ENCODE measurements around the gene CLEC4E.

The CLEC4E gene

GRCh38 chr12:8581098-8581784, 40.5 kb upstream of the CLEC4E start:
- no peak overlapping the region for H4K91ac ChIP-seq (ENCODE audit: low read length)
- no peak overlapping the region for H3K4ac ChIP-seq (ENCODE audit: low read depth in 1 of 2, low read length in 2 of 2)
- 85% methylated on average over 4 of the region's 9 CpGs for WGBS
- no peaks in the 10 kb centered on the region for H3K79me1 ChIP-seq (replicated peaks; ENCODE audit: low read length, poor library complexity, severe bottlenecking)
- no peak overlapping the region for H2BK5ac ChIP-seq (ENCODE audit: low read depth, low read length, poor library complexity, severe bottlenecking)
- H2BK120ac ChIP-seq (ENCODE audit: low read depth, low read length) = no peak overlapping the region
- H2AK5ac ChIP-seq (ENCODE audit: low read length, severe bottlenecking) = no peak overlapping the region
- no peak overlapping the region for H2BK15ac ChIP-seq (ENCODE audit: low read depth, poor library complexity, severe bottlenecking)
- H3K18ac ChIP-seq (ENCODE audit: low read depth in 1 of 2, low read length in 2 of 2) = no peak overlapping the region
- DNase-seq = no peak
- no peak overlapping the region for H3K14ac ChIP-seq (ENCODE audit: low read length in 2 of 2)
- no peak overlapping the region for H3K23ac ChIP-seq (ENCODE audit: low read length in 2 of 2)
- no peaks in the 10 kb centered on the region for H3K9me3 ChIP-seq (ENCODE audit: control insufficient read depth, low read length)
- no peak overlapping the region for H3K4me3 ChIP-seq (ENCODE audit: insufficient read depth in 1 of 2, low read depth in 1 of 2, low read length in 2 of 2)
- no peak overlapping the region for H3K4me2 ChIP-seq (ENCODE audit: low read length, poor library complexity, severe bottlenecking)
- H3K36me3 ChIP-seq (ENCODE audit: control insufficient read depth in 1 of 2, insufficient read depth in 2 of 2, low read depth in 1 of 2, low read length in 2 of 2) = no peaks in the 10 kb centered on the region
- H3K27me3 ChIP-seq (ENCODE audit: control insufficient read depth in 1 of 2, insufficient read depth in 1 of 2, low read length in 2 of 2) = peaks cover 0 to 3% of the 10 kb centered on the region in 2 experiments
- H4K8ac ChIP-seq (ENCODE audit: low read length) = no peak overlapping the region
- no peak overlapping the region for H2BK12ac ChIP-seq (ENCODE audit: low read length in 2 of 2)
- no peak overlapping the region for H2AFZ ChIP-seq (ENCODE audit: low read depth, low read length)
- peaks cover 2% of the 10 kb centered on the region for H3K4me1 ChIP-seq (ENCODE audit: control insufficient read depth, insufficient read depth, low read depth, low read length)
- H3K9ac ChIP-seq (ENCODE audit: low read length) = no peak overlapping the region
- H3K27ac ChIP-seq (ENCODE audit: low read length, poor library complexity, severe bottlenecking) = no peak overlapping the region

GRCh38 chr12:8577879-8578278, 37.2 kb upstream of the CLEC4E start:
- Histone ChIP-seq H3K79me1 (replicated peaks; ENCODE audit: low read length, poor library complexity, severe bottlenecking) (no peaks in the 10 kb centered on the region), H3K4me1 (ENCODE audit: control insufficient read depth, insufficient read depth, low read depth, low read length) (peaks cover 2% of the 10 kb centered on the region), H3K36me3 (ENCODE audit: control insufficient read depth in 1 of 2, insufficient read depth in 2 of 2, low read depth in 1 of 2, low read length in 2 of 2) (no peaks in the 10 kb centered on the region), H2AFZ (ENCODE audit: low read depth, low read length) (no peak overlapping the region), H3K4ac (ENCODE audit: low read depth in 1 of 2, low read length in 2 of 2) (no peak overlapping the region), H2BK5ac (ENCODE audit: low read depth, low read length, poor library complexity, severe bottlenecking) (no peak overlapping the region), H3K27me3 (ENCODE audit: control insufficient read depth in 1 of 2, insufficient read depth in 1 of 2, low read length in 2 of 2) (peaks cover 0 to 6% of the 10 kb centered on the region in 2 experiments), H2BK12ac (ENCODE audit: low read length in 2 of 2) (no peak overlapping the region), H3K18ac (ENCODE audit: low read depth in 1 of 2, low read length in 2 of 2) (no peak overlapping the region), H3K27ac (ENCODE audit: low read length, poor library complexity, severe bottlenecking) (no peak overlapping the region), H3K23ac (ENCODE audit: low read length in 2 of 2) (no peak overlapping the region), H3K4me3 (ENCODE audit: insufficient read depth in 1 of 2, low read depth in 1 of 2, low read length in 2 of 2) (no peak overlapping the region), H3K4me2 (ENCODE audit: low read length, poor library complexity, severe bottlenecking) (no peak overlapping the region), H2BK120ac (ENCODE audit: low read depth, low read length) (no peak overlapping the region), H2AK5ac (ENCODE audit: low read length, severe bottlenecking) (no peak overlapping the region), H2BK15ac (ENCODE audit: low read depth, poor library complexity, severe bottlenecking) (no peak overlapping the region), H4K8ac (ENCODE audit: low read length) (no peak overlapping the region), H4K91ac (ENCODE audit: low read length) (no peak overlapping the region), H3K9me3 (ENCODE audit: control insufficient read depth, low read length) (no peaks in the 10 kb centered on the region), H3K9ac (ENCODE audit: low read length) (no peak overlapping the region), H3K14ac (ENCODE audit: low read length in 2 of 2) (no peak overlapping the region)
- 99% methylated on average over 3 of the region's 3 CpGs for WGBS
- no peak for DNase-seq

- H3K4ac ChIP-seq (ENCODE audit: low read depth in 1 of 2, low read length in 2 of 2) = no peak overlapping the region
- H3K14ac ChIP-seq (ENCODE audit: low read length in 2 of 2) = no peak overlapping the region
These were observed 31.8 kb upstream of the CLEC4E start for GRCh38 chr12:8572507-8572906.

GRCh38 chr12:8566525-8566924, 25.8 kb upstream of the CLEC4E start:
- Histone ChIP-seq H2BK12ac (ENCODE audit: low read length in 2 of 2) (no peak overlapping the region), H3K4me1 (ENCODE audit: control insufficient read depth, insufficient read depth, low read depth, low read length) (no peaks in the 10 kb centered on the region)

More at GRCh38 chr12:8572507-8572906, 31.8 kb upstream of the CLEC4E start:
- H2AK5ac ChIP-seq (ENCODE audit: low read length, severe bottlenecking) = no peak overlapping the region
- no peak overlapping the region for H3K4me3 ChIP-seq (ENCODE audit: insufficient read depth in 1 of 2, low read depth in 1 of 2, low read length in 2 of 2)
- no peak overlapping the region for H3K18ac ChIP-seq (ENCODE audit: low read depth in 1 of 2, low read length in 2 of 2)
- H3K23ac ChIP-seq (ENCODE audit: low read length in 2 of 2) = no peak overlapping the region
- no peak overlapping the region for H3K27ac ChIP-seq (ENCODE audit: low read length, poor library complexity, severe bottlenecking)
- H2AFZ ChIP-seq (ENCODE audit: low read depth, low read length) = no peak overlapping the region
- H2BK5ac ChIP-seq (ENCODE audit: low read depth, low read length, poor library complexity, severe bottlenecking) = no peak overlapping the region
- no peak overlapping the region for H4K8ac ChIP-seq (ENCODE audit: low read length)
- no peak overlapping the region for H4K91ac ChIP-seq (ENCODE audit: low read length)
- H3K9me3 ChIP-seq (ENCODE audit: control insufficient read depth, low read length) = peaks cover under 1% of the 10 kb centered on the region
- H3K9ac ChIP-seq (ENCODE audit: low read length) = no peak overlapping the region
- peaks cover 0 to 7% of the 10 kb centered on the region in 2 experiments for H3K27me3 ChIP-seq (ENCODE audit: control insufficient read depth in 1 of 2, insufficient read depth in 1 of 2, low read length in 2 of 2)
- H3K36me3 ChIP-seq (ENCODE audit: control insufficient read depth in 1 of 2, insufficient read depth in 2 of 2, low read depth in 1 of 2, low read length in 2 of 2) = no peaks in the 10 kb centered on the region
- no peak overlapping the region for H2BK120ac ChIP-seq (ENCODE audit: low read depth, low read length)
- no peak for DNase-seq
- H2BK15ac ChIP-seq (ENCODE audit: low read depth, poor library complexity, severe bottlenecking) = no peak overlapping the region
- WGBS = 67% methylated on average over 2 of the region's 2 CpGs
- no peak overlapping the region for H2BK12ac ChIP-seq (ENCODE audit: low read length in 2 of 2)
- H3K79me1 ChIP-seq (replicated peaks; ENCODE audit: low read length, poor library complexity, severe bottlenecking) = no peaks in the 10 kb centered on the region
- H3K4me2 ChIP-seq (ENCODE audit: low read length, poor library complexity, severe bottlenecking) = no peak overlapping the region
- H3K4me1 ChIP-seq (ENCODE audit: control insufficient read depth, insufficient read depth, low read depth, low read length) = no peaks in the 10 kb centered on the region

More at GRCh38 chr12:8566525-8566924, 25.8 kb upstream of the CLEC4E start:
- no peak overlapping the region for H4K8ac ChIP-seq (ENCODE audit: low read length)
- no peak overlapping the region for H3K4me3 ChIP-seq (ENCODE audit: insufficient read depth in 1 of 2, low read depth in 1 of 2, low read length in 2 of 2)
- no peak overlapping the region for H3K4ac ChIP-seq (ENCODE audit: low read depth in 1 of 2, low read length in 2 of 2)
- H3K27me3 ChIP-seq (ENCODE audit: control insufficient read depth in 1 of 2, insufficient read depth in 1 of 2, low read length in 2 of 2) = peaks cover 0 to 5% of the 10 kb centered on the region in 2 experiments
- no peaks in the 10 kb centered on the region for H3K79me1 ChIP-seq (replicated peaks; ENCODE audit: low read length, poor library complexity, severe bottlenecking)
- no peak overlapping the region for H3K27ac ChIP-seq (ENCODE audit: low read length, poor library complexity, severe bottlenecking)
- no peak overlapping the region for H2AFZ ChIP-seq (ENCODE audit: low read depth, low read length)
- no peak overlapping the region for H4K91ac ChIP-seq (ENCODE audit: low read length)
- H3K4me2 ChIP-seq (ENCODE audit: low read length, poor library complexity, severe bottlenecking) = no peak overlapping the region
- no peak overlapping the region for H3K14ac ChIP-seq (ENCODE audit: low read length in 2 of 2)
- no peak overlapping the region for H2BK15ac ChIP-seq (ENCODE audit: low read depth, poor library complexity, severe bottlenecking)
- DNase-seq = no peak
- H3K36me3 ChIP-seq (ENCODE audit: control insufficient read depth in 1 of 2, insufficient read depth in 2 of 2, low read depth in 1 of 2, low read length in 2 of 2) = no peaks in the 10 kb centered on the region
- no peak overlapping the region for H2BK5ac ChIP-seq (ENCODE audit: low read depth, low read length, poor library complexity, severe bottlenecking)
- no peak overlapping the region for H3K23ac ChIP-seq (ENCODE audit: low read length in 2 of 2)
- H3K9ac ChIP-seq (ENCODE audit: low read length) = no peak overlapping the region
- no peak overlapping the region for H2AK5ac ChIP-seq (ENCODE audit: low read length, severe bottlenecking)
- peaks cover 3% of the 10 kb centered on the region for H3K9me3 ChIP-seq (ENCODE audit: control insufficient read depth, low read length)
- H2BK120ac ChIP-seq (ENCODE audit: low read depth, low read length) = no peak overlapping the region
- H3K18ac ChIP-seq (ENCODE audit: low read depth in 1 of 2, low read length in 2 of 2) = no peak overlapping the region
